WTC11 (cell line): ENCODE results near the gene PDCD6IP.

Source experiments
- ATF1 ChIP-seq: sonication (generic); formaldehyde crosslinking; IDR thresholded peaks from 2 replicates; pipeline ENCODE4 v1.8.1; 2023; ENCODE audit warnings: mild to moderate bottlenecking, moderate library complexity, missing genetic modification reagents
- ATF3 ChIP-seq: sonication (generic); formaldehyde crosslinking; conservative IDR thresholded peaks from 2 replicates; pipeline ENCODE4 v1.8.1; 2022; ENCODE audit warnings: mild to moderate bottlenecking, missing genetic modification reagents
- CREB1 ChIP-seq: sonication (generic); formaldehyde crosslinking; IDR thresholded peaks from 2 replicates; pipeline ENCODE4 v1.8.0; 2023; ENCODE audit warnings: mild to moderate bottlenecking, missing genetic modification reagents
- CTCF ChIP-seq: fragments of 200-600 bp; IDR thresholded peaks from 2 replicates; pipeline ENCODE4 v1.8.0; 2022; ENCODE audit warnings: antibody characterized with exemption
- EMX1 ChIP-seq: fragments of 250-450 bp; sonication (Bioruptor Pico); IDR thresholded peaks from 2 replicates; pipeline ENCODE4 v1.8.0; 2021; ENCODE audit warnings: mild to moderate bottlenecking
- ERG ChIP-seq: fragments of 250-450 bp; sonication (Bioruptor Pico); IDR thresholded peaks from 2 replicates; pipeline ENCODE4 v1.8.0; 2021; ENCODE audit warnings: mild to moderate bottlenecking
- IRF1 ChIP-seq: sonication (generic); formaldehyde crosslinking; IDR thresholded peaks from 2 replicates; pipeline ENCODE4 v1.8.0; 2023; ENCODE audit warnings: missing genetic modification reagents
- JAZF1 ChIP-seq: fragments of 250-450 bp; sonication (Bioruptor Pico); IDR thresholded peaks from 2 replicates; pipeline ENCODE4 v1.9.0; 2021; ENCODE audit warnings: moderate library complexity, mild to moderate bottlenecking, inconsistent platforms
- RELA ChIP-seq: sonication (generic); formaldehyde crosslinking; IDR thresholded peaks from 2 replicates; pipeline ENCODE4 v1.8.1; 2022; ENCODE audit warnings: missing genetic modification reagents, mild to moderate bottlenecking, borderline replicate concordance
- TCF7 ChIP-seq: sonication (generic); formaldehyde crosslinking; IDR thresholded peaks from 2 replicates; pipeline ENCODE4 v1.8.0; 2022; ENCODE audit warnings: mild to moderate bottlenecking, low read depth, missing genetic modification reagents, moderate library complexity
- ZNF281 ChIP-seq: sonication (generic); formaldehyde crosslinking; IDR thresholded peaks from 2 replicates; pipeline ENCODE4 v1.8.0; 2023; ENCODE audit warnings: mild to moderate bottlenecking, missing genetic modification reagents
- ZNF416 ChIP-seq: fragments of 250-450 bp; sonication (Bioruptor Pico); IDR thresholded peaks from 2 replicates; pipeline ENCODE4 v1.9.0; 2021; ENCODE audit warnings: mild to moderate bottlenecking, inconsistent platforms
- ZNF512 ChIP-seq: sonication (generic); formaldehyde crosslinking; IDR thresholded peaks from 2 replicates; pipeline ENCODE4 v1.8.1; 2022; ENCODE audit warnings: missing genetic modification reagents, borderline replicate concordance

- TF ChIP-seq JAZF1 (no peak), CTCF (peak; percentile 72), CREB1 (no peak), TCF7 (CRISPR knock-in tag) (no peak), IRF1 (CRISPR knock-in tag) (no peak), ZNF281 (CRISPR knock-in tag) (no peak), ERG (no peak), ATF3 (CRISPR knock-in tag) (no peak), ZNF416 (CRISPR knock-in tag) (no peak), ATF1 (CRISPR knock-in tag) (no peak), EMX1 (no peak), ZNF512 (CRISPR knock-in tag) (no peak), RELA (no peak)
Observed at GRCh38 chr3:33883538-33883950, 85.1 kb downstream of the PDCD6IP start.
